Prostate gland (tissue), 2 donors: ENCODE data around the gene WFDC5.

Source experiments
- CTCF ChIP-seq, 4 experiments: fragments of 200-600 bp in 2 of 4; fragments of 450-650 bp in 2 of 4; sonication (generic) in 2 of 4; IDR thresholded peaks; 1 replicate in 3 of 4; 2 replicates in 1 of 4; pipeline ENCODE4 v1.5.1; 2016 to 2019; ENCODE audit warnings: antibody characterized with exemption in 4 of 4, mild to moderate bottlenecking in 2 of 4, moderate library complexity in 2 of 4
- POLR2A ChIP-seq: fragments of 450-650 bp; IDR thresholded peaks from one replicate; pipeline ENCODE4 v1.6.1; 2016; ENCODE audit warnings: antibody characterized with exemption, mild to moderate bottlenecking
- POLR2AphosphoS5 ChIP-seq: sonication (generic); formaldehyde crosslinking; IDR thresholded peaks from one replicate; pipeline ENCODE4 v1.6.1; 2017; ENCODE audit warnings: antibody characterized with exemption

- TF ChIP-seq CTCF (IDR thresholded peaks at IDR 0.05), result no peak
- TF ChIP-seq POLR2A, result no peak
- TF ChIP-seq POLR2AphosphoS5, result no peak
Observed at GRCh38 chr20:45140836-45141235, 25.9 kb upstream of the WFDC5 start.
